Activated T-helper 2 cell treated with anti-CD3 and anti-CD28 coated beads, Interferon-gamma antibody, Interleukin-2, Interleukin-4, amounts not matched to agents 10 μg/mL and 5 μg/mL and 100 μg/mL, durations not matched to agents 14 hours and 24 hours and 36 hours (primary cell): ENCODE measurements around the gene SLC35F1. TPM values are rescaled to one million over a fixed set of nuclear protein-coding genes. Genes with fewer than 3 reads are reported as not detected.

Experiments used
- DNase-seq: peaks from one replicate; pipeline ENCODE4 v3.0.0; 2021; ENCODE audit warnings: low spot score
- H3K27ac Mint-ChIP-seq: one replicate; pipeline ENCODE4 v1.8.0; 2021; ENCODE audit warnings: mixed read lengths
- H3K27me3 Mint-ChIP-seq: one replicate; pipeline ENCODE4 v1.8.0; 2021; ENCODE audit warnings: low read depth, mixed read lengths
- H3K36me3 Mint-ChIP-seq: one replicate; pipeline ENCODE4 v1.8.0; 2021; ENCODE audit warnings: low read depth, mixed read lengths
- H3K4me1 Mint-ChIP-seq: one replicate; pipeline ENCODE4 v1.8.0; 2021; ENCODE audit warnings: low read depth, mixed read lengths
- H3K4me3 Mint-ChIP-seq: one replicate; pipeline ENCODE4 v1.8.0; 2021; ENCODE audit warnings: low read depth, mild to moderate bottlenecking, moderate library complexity, mixed read lengths
- H3K9me3 Mint-ChIP-seq: one replicate; pipeline ENCODE4 v1.8.0; 2021; ENCODE audit warnings: mixed read lengths
- intact Hi-C: fragments of 100-400 bp; cut with micrococcal nuclease; formaldehyde crosslinking; loops from one replicate; pipeline ENCODE4 v1.15.1; 2023
- total RNA-seq: library from RNA; stranded (reverse); gene quantifications from 2 replicates; pipeline ENCODE4 v1.2.3, GENCODE V29; 2022

SLC35F1 gene
- total RNA-seq, 1 donor from 2014 or later: 0.09 TPM

DNA sequence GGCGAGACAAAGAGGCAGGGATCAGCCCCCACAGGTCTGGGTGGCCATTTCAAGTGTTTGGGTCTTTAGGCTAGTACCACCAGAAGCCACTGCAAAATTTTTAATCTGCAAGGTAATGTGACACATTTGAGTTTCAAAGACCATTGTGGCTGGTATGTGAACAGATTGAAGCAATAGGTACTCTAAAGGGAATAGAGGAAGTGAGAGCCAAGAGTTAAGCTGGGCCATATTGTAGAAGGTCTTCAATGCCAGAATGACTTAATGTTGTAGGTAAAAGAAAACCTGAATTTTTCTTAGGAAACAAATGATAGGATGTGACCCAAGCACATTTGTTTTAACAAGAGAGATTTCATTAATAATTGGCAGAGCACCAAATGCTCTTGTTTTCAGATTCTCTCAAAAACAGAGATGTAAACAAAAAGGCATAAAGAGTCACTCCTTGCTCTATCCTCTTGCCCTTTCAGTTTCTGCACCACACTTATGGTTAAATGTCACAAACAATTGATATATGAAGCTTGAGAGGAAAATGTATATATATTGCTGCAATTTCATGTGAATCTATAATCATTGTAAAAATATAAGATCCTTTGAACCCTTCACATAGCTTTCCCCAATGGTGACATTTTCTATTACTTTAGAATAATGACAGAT lies 333.9 kb downstream of the SLC35F1 start:
- H3K4me1 Mint-ChIP-seq: no peaks in the 10 kb centered on the region
- peaks cover 4% of the 10 kb centered on the region for H3K27me3 Mint-ChIP-seq
- H3K9me3 Mint-ChIP-seq: no peaks in the 10 kb centered on the region
- H3K36me3 Mint-ChIP-seq: no peaks in the 10 kb centered on the region
- intact Hi-C loops: no loop called here
- no peak overlapping the region for H3K4me3 Mint-ChIP-seq
- no peak for DNase-seq
- H3K27ac Mint-ChIP-seq: no peak overlapping the region

DNA sequence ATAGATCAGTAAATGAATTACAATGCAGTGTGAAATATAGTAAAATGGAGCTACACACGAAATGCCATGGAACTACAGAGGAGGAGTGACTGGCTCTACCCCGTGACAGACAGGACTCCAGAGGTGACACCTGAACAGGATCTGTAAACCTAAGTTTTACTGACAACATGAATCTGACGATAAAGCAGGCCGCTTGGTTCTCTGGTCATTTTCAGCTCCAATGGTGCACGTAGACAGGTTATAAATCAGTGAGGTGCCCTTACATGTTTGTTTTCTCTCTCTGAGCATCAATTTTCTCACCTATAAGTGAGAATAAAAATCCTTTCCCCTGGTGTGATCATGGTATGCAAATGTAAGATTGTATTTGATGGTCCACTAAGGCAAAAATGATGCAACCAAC lies 339.3 kb downstream of the SLC35F1 start:
- Mint-ChIP-seq H3K36me3 (no peaks in the 10 kb centered on the region), H3K27ac (no peak overlapping the region), H3K9me3 (no peaks in the 10 kb centered on the region), H3K27me3 (peaks cover 4% of the 10 kb centered on the region), H3K4me3 (no peak overlapping the region), H3K4me1 (no peaks in the 10 kb centered on the region)
- intact Hi-C loops: no loop called here
- no peak for DNase-seq

- H3K27me3 Mint-ChIP-seq: peaks cover 2% of the 10 kb centered on the region
- no peak for DNase-seq
- H3K4me3 Mint-ChIP-seq: no peak overlapping the region
- H3K4me1 Mint-ChIP-seq: no peaks in the 10 kb centered on the region
- no peaks in the 10 kb centered on the region for H3K9me3 Mint-ChIP-seq
- intact Hi-C loops: no loop called here
- no peaks in the 10 kb centered on the region for H3K36me3 Mint-ChIP-seq
- no peak overlapping the region for H3K27ac Mint-ChIP-seq
These were observed 341.1 kb downstream of the SLC35F1 start for GRCh38 chr6:118248171-118248570.

DNA sequence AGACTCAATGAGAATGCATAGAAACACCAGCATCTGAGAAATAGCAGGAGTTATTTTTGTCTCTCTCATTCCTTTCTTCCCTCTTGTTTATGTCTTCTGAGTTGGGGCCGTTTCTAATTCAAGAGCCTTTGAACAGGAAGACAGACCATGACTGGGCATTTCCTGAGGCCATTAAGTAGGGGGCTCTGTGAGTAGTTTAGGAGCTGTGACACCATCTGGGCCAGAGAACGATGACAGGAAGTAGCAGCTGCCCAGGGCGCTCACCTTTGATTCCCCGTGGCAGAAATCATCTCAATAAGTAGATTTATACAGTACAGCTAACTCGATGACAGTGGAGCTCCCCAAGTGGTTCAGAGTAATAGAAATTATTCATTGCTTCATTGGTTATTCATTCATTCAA lies 342.6 kb downstream of the SLC35F1 start:
- no peak for DNase-seq
- Mint-ChIP-seq H3K27me3 (peaks cover 2% of the 10 kb centered on the region), H3K9me3 (no peaks in the 10 kb centered on the region), H3K4me3 (no peak overlapping the region), H3K36me3 (no peaks in the 10 kb centered on the region), H3K4me1 (no peaks in the 10 kb centered on the region), H3K27ac (no peak overlapping the region)
- intact Hi-C loops: no loop called here

DNA sequence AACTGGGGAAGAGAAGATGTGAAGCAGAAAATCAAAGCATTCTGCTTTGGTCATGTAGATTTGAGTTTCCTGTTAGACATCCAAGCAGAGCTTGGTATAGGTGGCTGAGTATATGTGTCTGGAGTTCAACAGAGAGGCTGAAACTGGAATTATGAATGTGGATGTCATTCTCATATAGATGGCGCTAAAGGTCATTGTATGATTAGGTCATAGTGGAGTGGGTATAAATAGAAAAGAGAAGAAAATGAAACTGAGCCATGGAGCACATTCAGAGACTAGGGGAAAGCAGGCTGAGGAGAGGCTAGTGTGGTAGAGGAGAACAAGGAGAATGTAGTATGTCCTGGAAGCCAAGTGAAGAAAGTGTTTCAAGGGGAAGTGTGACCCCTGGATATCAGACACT lies 345.4 kb downstream of the SLC35F1 start:
- DNase-seq: no peak
- Mint-ChIP-seq H3K27me3 (no peaks in the 10 kb centered on the region), H3K9me3 (no peaks in the 10 kb centered on the region), H3K4me3 (no peak overlapping the region), H3K4me1 (no peaks in the 10 kb centered on the region), H3K27ac (no peak overlapping the region), H3K36me3 (no peaks in the 10 kb centered on the region)
- intact Hi-C loops: no loop called here

DNA sequence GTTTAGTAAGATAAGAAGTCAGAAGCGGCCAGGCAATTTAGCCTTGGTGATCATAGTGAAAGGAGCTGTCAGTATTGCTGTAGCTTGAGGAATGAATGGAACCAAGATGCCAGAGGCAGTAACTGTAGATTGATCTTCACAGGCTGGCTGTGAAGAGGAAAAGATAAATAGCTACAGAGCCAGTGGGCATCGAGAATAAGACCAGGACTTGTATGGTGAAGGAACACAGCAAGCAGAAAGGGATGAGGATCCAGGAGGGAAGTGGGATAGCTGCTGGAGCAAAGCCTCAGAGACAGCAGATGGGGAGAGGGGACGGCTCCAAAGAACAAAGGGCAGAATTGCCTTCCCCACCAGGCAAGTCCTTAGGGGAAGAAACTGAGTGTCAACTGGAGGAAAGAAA lies 346.7 kb downstream of the SLC35F1 start:
- Mint-ChIP-seq H3K9me3 (no peaks in the 10 kb centered on the region), H3K27me3 (no peaks in the 10 kb centered on the region), H3K4me1 (no peaks in the 10 kb centered on the region), H3K4me3 (no peak overlapping the region), H3K36me3 (no peaks in the 10 kb centered on the region), H3K27ac (no peak overlapping the region)
- intact Hi-C loops: no loop called here
- DNase-seq: no peak

DNA sequence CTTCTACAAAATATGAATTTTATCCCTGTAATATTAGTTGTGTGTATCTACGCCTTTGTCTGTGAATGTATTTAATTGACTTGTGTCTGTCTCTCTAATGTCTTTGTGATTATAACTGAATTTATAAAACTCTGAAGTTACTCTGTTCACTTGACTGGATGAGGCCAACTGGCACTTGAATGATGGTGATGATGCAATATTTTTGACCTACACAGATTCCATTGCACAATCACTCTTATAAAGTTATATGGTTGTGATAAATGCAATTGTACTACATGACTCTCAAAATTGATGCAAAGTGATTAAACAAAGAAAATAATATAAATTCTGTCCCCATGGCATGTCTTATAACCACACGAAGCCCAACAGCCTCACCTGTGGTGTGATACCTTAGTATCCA lies 353.8 kb downstream of the SLC35F1 start:
- Mint-ChIP-seq H3K27me3 (peaks cover 4% of the 10 kb centered on the region), H3K27ac (no peak overlapping the region), H3K4me1 (no peaks in the 10 kb centered on the region), H3K9me3 (peaks cover 5% of the 10 kb centered on the region), H3K36me3 (no peaks in the 10 kb centered on the region), H3K4me3 (no peak overlapping the region)
- no peak for DNase-seq
- intact Hi-C loops: no loop called here

- Mint-ChIP-seq H3K9me3 (peaks cover 5% of the 10 kb centered on the region), H3K27me3 (peaks cover 4% of the 10 kb centered on the region), H3K4me1 (no peaks in the 10 kb centered on the region), H3K27ac (no peak overlapping the region), H3K4me3 (no peak overlapping the region), H3K36me3 (no peaks in the 10 kb centered on the region)
- intact Hi-C loops: no loop called here
- DNase-seq: no peak
These were observed 356.9 kb downstream of the SLC35F1 start for GRCh38 chr6:118263921-118264486.

DNA sequence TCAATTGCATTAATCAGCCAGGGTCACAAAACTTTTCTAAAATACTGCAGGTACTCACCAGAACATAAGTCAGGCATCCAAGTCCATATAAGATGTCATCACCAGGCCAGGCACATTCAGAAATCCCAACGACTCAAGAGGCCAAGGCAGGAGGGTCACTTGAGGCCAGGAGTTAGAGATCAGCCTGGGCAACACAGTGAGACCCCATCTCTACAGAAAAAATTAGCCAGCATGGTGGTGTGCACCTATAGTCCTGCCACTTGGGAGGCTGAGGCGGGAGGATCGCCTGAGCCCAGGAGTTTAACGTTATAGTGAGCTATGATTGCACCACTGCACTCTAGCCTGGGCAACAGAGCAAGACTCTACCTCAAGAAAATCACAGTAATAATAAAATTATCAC lies 362.6 kb downstream of the SLC35F1 start:
- DNase-seq: no peak
- Mint-ChIP-seq H3K27me3 (peaks cover 6% of the 10 kb centered on the region), H3K4me3 (no peak overlapping the region), H3K4me1 (no peaks in the 10 kb centered on the region), H3K36me3 (no peaks in the 10 kb centered on the region), H3K9me3 (peaks cover 5% of the 10 kb centered on the region), H3K27ac (no peak overlapping the region)
- intact Hi-C loops: no loop called here

- Mint-ChIP-seq H3K36me3 (no peaks in the 10 kb centered on the region), H3K9me3 (no peaks in the 10 kb centered on the region), H3K27me3 (peaks cover 26% of the 10 kb centered on the region), H3K4me3 (no peak overlapping the region), H3K27ac (no peak overlapping the region), H3K4me1 (peaks cover 2% of the 10 kb centered on the region)
- intact Hi-C loops: no loop called here
- DNase-seq: no peak
These were observed 370.6 kb downstream of the SLC35F1 start for GRCh38 chr6:118277631-118278030.

DNA sequence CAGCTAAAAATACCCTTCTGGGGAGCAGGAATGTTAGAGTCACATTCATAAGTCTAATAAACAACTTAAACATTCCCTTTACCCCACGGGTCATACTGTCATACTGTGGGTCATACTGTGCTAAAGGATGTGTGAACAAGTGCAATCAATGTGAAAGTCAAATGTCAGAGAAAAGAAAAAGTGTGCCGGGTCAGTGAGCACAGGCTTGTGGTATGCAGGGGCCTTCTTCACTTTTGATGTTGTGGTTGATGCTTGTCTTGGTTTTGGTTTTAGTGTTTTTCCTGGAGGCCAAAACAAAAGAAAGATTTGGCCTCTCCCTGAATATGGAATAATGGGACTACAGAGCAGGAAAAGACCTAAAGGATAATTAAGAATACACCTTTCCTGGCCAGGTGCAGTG lies 373.1 kb downstream of the SLC35F1 start:
- peaks cover 5% of the 10 kb centered on the region for H3K4me1 Mint-ChIP-seq
- no peak overlapping the region for H3K27ac Mint-ChIP-seq
- H3K9me3 Mint-ChIP-seq: no peaks in the 10 kb centered on the region
- no peak overlapping the region for H3K4me3 Mint-ChIP-seq
- no peaks in the 10 kb centered on the region for H3K36me3 Mint-ChIP-seq
- intact Hi-C loops: loop anchor here (5.0 to 10.0 kb wide), 2 partner anchors 615 to 832 kb away; partner anchors contain the start of gene ASF1A
- no peak for DNase-seq
- H3K27me3 Mint-ChIP-seq: peaks cover 22% of the 10 kb centered on the region

DNA sequence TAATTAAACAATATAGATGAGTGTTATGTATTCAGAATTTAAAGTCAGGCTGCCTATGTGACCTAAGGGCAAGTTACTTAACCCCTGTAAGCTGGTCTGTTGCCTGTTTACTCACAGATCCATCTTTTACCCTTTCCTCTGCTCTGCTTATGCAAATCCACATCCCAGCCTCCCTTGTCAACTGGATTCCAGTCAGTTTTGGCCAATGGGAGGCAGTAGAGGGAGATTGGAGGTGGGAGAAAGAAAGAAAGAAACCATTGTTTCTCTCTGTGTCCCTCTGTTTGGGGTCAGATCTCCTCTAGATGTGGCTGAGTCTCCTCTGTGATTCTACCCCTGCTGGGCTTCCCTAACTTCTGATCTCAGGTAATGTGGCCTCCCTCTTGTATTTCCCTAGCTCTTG lies 374.2 kb downstream of the SLC35F1 start:
- Mint-ChIP-seq H3K4me3 (no peak overlapping the region), H3K27me3 (peaks cover 19% of the 10 kb centered on the region), H3K27ac (no peak overlapping the region), H3K4me1 (peaks cover 5% of the 10 kb centered on the region), H3K36me3 (no peaks in the 10 kb centered on the region), H3K9me3 (no peaks in the 10 kb centered on the region)
- DNase-seq: no peak
- intact Hi-C loops: loop anchor here (5.0 to 10.0 kb wide), 2 partner anchors 614 to 831 kb away; partner anchors contain the start of gene ASF1A

DNA sequence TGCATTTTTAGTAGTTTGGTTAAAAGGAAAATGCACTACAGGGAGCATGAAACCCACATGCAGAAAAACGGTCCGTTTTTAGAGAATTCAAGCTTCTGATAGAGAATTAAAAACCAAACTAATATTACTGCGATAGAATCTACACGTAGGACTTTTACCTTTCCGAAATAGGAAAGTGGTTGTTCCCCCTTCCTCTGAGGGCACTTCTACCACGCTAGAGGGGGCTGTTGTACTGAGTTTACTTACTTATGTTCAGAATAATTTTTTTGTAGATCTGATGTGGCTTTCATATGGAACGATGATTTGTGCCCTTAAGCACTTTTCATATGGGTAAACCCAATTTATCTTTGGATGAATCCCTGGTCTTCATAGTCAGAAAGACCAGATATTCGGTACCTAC lies 376.7 kb downstream of the SLC35F1 start:
- Mint-ChIP-seq H3K27ac (no peak overlapping the region), H3K36me3 (no peaks in the 10 kb centered on the region)

More for the DNA sequence above, 376.7 kb downstream of the SLC35F1 start:
- no peak for DNase-seq
- peaks cover 6% of the 10 kb centered on the region for H3K4me1 Mint-ChIP-seq
- H3K4me3 Mint-ChIP-seq: no peak overlapping the region
- intact Hi-C loops: loop anchor here (1.0 to 10.0 kb wide), 6 partner anchors 268 to 829 kb away; partner anchors contain the start of gene ASF1A
- no peaks in the 10 kb centered on the region for H3K9me3 Mint-ChIP-seq
- peaks cover 26% of the 10 kb centered on the region for H3K27me3 Mint-ChIP-seq
